IPS-NIHi7 (cell line): Measurements from ENCODE around the gene LENG9.
"Not testable (repeated sequence)": the region's sequence is repeated elsewhere in the genome, so short reads cannot be mapped to it uniquely, and the experiment has no call there.

Experiments used
- DNase-seq: peaks from one replicate; pipeline ENCODE4 v3.0.0; 2012; ENCODE audit warnings: mixed read lengths; ENCODE audit errors: extremely low spot score

Gene LENG9

GRCh38 chr19:54463531-54464043 is at the start of gene LENG9:
LENG9 (minus strand) TSS chr19:54463778; CDS start chr19:54463526, 252 bp downstream.
- peak; percentile 87 for DNase-seq

- not testable (repeated sequence) for DNase-seq
Observed at GRCh38 chr19:54509200-54509940, 45.8 kb upstream of the LENG9 start.

- not testable (repeated sequence) for DNase-seq
Observed at GRCh38 chr19:54508487-54508886, 44.9 kb upstream of the LENG9 start.

- DNase-seq, result no peak
Observed at GRCh38 chr19:54507824-54508223, 44.2 kb upstream of the LENG9 start.

- not testable (repeated sequence) for DNase-seq
Observed at GRCh38 chr19:54507038-54507717, 43.6 kb upstream of the LENG9 start.

- DNase-seq, result no peak
Observed at GRCh38 chr19:54506079-54506478, 42.5 kb upstream of the LENG9 start.

GRCh38 chr19:54505542-54505941 is 42.0 kb upstream of the LENG9 start:
- not testable (repeated sequence) for DNase-seq

GRCh38 chr19:54502518-54503048 is 39.0 kb upstream of the LENG9 start, which contains the start of gene LAIR2:
LAIR2 (plus strand) TSS chr19:54502831; CDS start chr19:54502919, 88 bp downstream.
- no peak for DNase-seq

GRCh38 chr19:54498451-54498772 is 34.8 kb upstream of the LENG9 start:
- DNase-seq, result not testable (repeated sequence)

- not testable (repeated sequence) for DNase-seq
Observed at GRCh38 chr19:54497747-54498450, 34.3 kb upstream of the LENG9 start.

GRCh38 chr19:54495284-54495683 is 31.7 kb upstream of the LENG9 start:
- not testable (repeated sequence) for DNase-seq

- DNase-seq, result no peak
Observed at GRCh38 chr19:54493967-54494585, 30.5 kb upstream of the LENG9 start.

GRCh38 chr19:54493056-54493455 is 29.5 kb upstream of the LENG9 start:
- DNase-seq, result not testable (repeated sequence)

GRCh38 chr19:54492568-54492967 is 29.0 kb upstream of the LENG9 start:
- no peak for DNase-seq

GRCh38 chr19:54489766-54490165 is 26.2 kb upstream of the LENG9 start:
- no peak for DNase-seq

- no peak for DNase-seq
Observed at GRCh38 chr19:54489341-54489740, 25.8 kb upstream of the LENG9 start.

- no peak for DNase-seq
Observed at GRCh38 chr19:54485851-54486250, 22.3 kb upstream of the LENG9 start.

- no peak for DNase-seq
Observed at GRCh38 chr19:54484451-54484850, 20.9 kb upstream of the LENG9 start.

GRCh38 chr19:54482889-54483288 is 19.3 kb upstream of the LENG9 start:
- DNase-seq, result no peak

GRCh38 chr19:54481326-54481930 is 17.9 kb upstream of the LENG9 start:
- DNase-seq, result peak; percentile 76

GRCh38 chr19:54480051-54480450 is 16.5 kb upstream of the LENG9 start:
- no peak for DNase-seq
